HG03039 (cell line): ENCODE measurements around the gene PDE2A.

ENCODE experiments used
- ATAC-seq: cut with Tn5 transposase; IDR thresholded peaks from one replicate; pipeline ENCODE4 v1.9.1; 2021; ENCODE audit warnings: mild to moderate bottlenecking, moderate library complexity; ENCODE audit not compliant: unreplicated experiment

The PDE2A gene

DNA sequence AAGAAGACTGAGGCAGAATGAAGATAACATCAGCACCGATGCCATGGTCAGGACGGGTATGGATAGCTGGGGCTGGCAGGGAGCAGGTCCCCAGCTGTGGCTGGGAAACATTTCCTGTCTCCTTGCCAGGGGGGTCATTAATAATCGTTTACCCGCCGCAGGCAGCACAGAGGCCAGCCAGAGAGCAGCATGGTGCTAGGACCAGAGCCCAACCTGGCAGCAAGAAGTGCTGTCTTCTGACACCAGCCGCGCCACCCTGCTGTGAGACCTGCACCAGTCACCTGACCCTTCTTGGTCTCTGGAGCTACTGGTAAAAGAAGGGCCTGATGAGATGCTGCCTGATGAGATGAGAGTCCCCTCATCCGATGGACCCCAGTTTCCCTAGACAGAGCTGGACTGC lies 36.3 kb downstream of the PDE2A start:
- ATAC-seq = no peak

DNA sequence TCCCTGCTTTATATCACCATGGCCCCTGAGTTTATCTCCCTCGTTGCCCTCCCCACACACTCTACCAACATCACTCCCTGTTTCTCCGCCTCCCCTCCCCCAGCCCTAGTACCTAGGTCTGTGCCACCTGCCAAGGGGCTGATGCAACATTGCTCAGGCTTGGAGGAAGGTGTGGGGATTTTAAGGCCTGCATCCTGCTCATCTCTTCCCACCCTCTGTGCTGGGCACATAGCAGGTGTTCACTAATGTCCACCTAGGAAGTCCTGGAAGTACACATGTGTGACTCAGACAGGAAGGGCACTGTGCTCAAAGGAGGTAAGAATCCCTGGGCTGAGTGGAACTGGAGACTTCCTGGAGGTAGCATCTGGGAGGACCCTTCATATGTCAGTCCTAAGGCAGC lies 37.0 kb downstream of the PDE2A start:
- ATAC-seq = no peak

DNA sequence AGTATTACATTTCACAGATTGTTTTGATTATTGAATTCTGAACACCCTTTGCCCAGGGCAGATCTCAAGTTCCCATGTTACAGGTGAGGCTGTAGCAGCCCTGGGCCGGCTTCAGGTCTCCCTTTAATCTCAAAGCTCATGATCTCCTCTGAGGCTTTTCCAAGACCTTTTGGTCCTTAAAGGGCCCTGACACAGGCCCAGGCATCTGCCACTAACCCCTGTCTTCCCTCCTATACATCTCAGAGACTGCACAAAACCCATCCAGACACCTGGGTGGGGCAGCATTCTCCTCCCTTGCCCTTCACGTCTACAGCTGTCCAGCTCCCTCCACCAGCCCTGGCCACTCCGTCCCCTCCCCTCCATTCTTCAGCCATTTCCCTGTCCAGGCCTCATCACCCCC lies 37.8 kb downstream of the PDE2A start:
- ATAC-seq = no peak

DNA sequence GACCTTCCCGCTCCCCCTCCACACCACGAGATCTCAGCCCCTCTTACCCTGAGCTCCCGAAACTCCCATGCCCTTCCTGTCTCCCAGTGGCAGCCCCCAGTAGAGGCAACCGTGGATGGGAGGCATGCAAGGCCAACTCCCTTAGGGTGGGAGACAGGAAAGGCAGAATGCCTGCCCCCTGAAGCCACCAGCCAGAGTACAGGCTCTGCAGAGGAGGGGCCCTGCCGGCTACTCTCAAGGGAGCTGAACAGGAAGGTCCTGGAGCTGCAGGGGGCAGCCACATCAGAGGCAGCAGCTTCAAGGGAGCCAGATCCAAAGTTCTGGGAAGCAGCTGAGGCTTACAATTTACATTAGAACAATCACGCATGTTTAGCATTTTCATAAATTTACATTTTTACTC lies 38.3 kb downstream of the PDE2A start:
- no peak for ATAC-seq

DNA sequence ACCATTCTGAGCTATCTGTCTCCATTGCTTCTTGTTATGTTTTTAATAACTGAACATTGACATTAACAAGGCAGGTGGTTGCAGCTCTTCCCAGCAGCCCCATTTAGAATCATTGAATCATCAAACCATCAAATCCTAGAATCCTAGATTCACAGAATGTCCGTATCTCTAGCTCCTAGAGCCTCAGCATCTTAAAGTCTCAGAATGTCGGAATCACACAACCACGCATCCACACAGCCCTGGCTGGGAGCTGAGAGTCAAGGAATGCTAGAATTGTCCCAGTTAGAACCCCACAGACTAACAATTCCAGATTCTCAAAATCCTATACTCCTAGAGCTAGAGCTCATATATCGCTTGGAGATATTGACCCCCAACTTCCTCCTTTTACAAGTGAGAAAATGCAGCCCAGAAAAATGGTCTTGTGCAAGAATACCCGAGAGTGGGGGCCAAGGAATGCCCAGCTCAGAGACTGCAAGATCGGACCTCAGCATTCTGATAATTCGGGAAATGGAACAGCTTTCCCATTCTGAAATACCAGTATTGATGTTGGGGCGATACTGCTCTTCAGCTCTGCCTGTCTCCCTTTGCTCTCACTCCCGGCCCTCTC lies 38.8 kb downstream of the PDE2A start:
- no peak for ATAC-seq

DNA sequence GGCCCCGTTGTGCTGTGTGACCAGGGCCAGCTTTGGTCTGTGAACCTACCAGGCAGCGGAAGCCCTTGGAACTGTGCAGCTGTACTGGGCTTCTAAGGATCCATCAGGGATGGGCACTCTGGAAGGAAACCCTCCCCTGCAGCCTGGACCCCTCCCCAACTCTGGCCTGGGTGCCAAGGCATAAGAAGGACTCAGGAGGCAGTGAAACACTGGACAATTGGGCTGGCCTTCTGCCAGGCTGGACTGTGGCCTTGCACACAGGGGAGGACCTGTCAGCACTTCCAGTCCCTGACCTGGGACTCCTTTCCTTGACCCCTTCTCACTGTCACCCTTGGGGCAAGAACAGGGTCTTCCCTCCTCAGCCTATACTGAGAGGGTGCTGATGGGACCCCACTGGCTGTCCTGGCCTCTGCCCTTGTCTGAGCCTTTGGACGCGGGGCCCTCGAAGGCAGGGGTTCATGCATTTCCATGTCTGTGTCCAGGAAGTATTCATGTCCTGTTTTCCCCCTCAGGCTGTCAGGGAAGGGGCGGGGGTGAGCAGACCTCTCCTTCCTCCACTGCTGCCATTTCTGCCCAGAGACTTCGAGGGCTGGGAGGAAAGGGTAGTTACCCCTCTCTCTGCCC lies 39.6 kb downstream of the PDE2A start:
- ATAC-seq = no peak

DNA sequence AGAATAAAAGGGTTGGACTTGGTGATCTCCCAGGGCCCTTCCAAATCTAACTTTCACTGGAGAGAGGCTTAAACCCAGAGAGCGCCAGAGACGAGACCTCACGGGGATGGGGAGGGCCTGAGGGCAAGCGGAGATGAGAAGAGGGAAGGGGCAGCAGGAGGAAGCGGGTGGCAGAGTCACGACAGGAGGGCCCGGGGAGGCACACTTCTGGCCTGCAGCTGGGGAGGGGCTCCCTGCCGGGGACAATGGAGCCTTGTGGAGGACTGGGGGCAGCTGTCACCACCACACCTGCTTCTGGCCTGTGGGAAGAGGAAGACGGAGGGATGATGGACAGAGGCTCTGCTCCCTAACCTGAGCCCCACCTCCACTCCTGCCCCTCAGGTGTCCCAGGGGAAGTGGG lies 40.2 kb downstream of the PDE2A start:
- ATAC-seq = no peak

DNA sequence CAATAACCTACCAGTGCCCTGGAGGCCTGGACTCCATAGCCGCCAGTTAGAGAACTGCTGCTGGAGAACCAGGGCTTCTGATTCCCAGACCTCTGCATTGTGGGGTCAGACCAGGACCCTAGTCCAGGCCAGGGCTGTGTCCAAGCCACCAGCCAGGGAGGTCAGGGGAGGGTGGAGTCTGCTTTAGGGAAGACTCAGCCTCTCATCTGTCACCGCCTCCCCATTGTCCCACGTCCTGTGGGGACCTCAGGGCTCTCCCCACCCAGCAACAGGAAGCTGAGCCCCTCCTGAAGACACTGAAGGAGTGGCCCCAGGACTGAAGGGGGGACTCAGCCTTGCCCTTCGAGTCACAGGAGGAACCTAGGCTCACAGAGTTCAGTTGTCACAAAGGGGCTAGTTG lies 41.2 kb downstream of the PDE2A start:
- ATAC-seq = no peak

DNA sequence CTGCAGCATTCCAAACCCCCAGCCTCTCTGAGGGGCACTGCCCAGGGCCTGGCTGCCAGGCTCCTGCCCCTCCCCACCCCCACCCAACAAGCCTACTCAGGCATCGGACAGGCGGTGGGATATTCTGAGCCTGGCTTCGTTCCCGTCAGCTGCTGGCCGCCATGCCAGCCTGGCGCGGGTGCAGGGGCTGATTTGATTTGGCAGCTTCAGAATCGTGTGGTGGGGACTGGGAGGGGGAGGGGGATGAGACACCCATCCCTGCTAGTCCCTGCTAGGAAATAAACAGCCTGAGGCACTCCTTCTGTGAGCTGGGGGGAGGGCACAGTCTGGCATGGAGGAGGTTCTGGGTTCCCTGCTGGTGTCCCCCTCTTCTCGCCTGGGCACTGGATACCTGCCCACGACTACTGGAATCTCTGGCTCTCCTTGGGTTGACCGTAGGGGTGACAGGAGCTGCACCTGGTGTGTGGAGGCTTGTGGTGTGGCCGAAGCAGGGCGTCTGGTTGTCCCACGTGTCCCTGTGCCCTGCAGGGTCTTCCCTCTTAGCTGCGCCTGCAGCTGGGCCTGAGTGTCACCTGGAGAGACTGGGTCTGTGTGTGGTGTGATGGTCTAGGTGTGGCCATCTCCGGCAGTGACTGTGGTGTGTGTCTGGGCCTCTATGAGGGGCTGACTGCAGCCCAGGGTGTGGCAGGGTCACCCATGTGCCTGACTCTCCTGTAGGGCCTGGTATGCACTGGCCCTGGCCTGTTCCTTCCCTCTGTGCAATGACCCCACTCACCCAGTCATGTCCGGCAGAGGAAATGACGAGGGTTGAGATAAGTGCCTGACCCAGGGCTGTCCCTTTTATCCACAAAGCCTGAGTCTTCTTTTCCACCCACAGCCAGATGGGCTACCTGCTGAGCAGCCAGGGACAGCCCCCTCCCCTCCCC lies 42.2 kb downstream of the PDE2A start:
- ATAC-seq = no peak

DNA sequence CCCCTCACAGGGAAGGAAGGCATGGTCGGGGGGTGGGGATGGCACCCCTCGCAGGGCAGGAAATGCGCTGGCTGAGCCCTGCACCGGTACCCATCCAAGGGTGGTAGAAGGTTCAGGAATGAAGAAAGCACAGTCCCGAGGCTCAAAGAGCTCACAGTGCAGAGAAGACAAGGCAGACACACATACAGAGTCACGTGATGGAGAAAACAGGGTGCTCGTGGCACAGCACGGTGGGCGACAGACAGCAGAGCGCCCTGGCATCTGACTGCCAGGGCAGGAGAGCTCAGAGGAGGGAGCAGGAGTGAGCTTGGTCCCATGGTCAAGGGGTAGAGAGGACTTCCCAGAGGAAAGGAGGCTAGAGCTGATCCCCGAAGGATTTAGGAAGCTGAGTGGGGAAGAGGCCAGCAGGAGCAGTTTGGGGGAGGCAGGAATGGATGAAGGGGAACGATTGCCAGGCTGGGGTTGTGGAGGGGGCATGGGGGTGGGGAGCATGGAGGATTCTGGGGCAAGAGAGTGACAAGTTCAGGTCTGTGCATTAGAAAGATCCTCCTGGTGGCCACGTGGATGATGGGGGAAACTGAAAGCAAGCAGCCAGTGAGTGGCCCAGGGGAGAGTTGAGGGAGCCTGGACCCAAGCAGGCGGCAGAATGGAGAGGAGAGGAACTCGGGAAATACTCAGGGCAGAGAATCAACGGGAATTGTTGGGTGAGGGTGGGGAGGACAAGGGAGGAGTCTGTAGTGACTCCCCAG lies 43.9 kb downstream of the PDE2A start:
- no peak for ATAC-seq

DNA sequence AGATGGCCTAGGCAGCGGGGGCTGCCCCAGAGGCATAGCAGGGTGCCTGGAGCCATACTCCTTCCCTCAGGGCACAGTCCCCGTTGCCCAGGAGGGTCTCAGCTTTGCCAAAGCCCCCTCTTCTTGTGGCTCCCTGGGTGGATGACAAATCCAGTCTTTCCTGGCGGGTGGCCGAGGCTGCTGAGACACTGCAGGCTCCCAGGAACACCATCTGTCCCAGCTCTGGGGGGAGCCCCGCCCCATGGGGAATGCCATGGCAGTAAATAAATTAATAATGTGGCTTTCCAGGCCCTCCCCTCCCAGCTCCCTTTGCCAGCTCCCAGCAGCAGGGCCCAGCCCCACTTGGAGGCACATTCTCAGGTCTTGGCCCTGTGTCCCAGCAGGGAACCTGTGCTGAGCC lies 45.0 kb downstream of the PDE2A start:
- ATAC-seq = no peak

DNA sequence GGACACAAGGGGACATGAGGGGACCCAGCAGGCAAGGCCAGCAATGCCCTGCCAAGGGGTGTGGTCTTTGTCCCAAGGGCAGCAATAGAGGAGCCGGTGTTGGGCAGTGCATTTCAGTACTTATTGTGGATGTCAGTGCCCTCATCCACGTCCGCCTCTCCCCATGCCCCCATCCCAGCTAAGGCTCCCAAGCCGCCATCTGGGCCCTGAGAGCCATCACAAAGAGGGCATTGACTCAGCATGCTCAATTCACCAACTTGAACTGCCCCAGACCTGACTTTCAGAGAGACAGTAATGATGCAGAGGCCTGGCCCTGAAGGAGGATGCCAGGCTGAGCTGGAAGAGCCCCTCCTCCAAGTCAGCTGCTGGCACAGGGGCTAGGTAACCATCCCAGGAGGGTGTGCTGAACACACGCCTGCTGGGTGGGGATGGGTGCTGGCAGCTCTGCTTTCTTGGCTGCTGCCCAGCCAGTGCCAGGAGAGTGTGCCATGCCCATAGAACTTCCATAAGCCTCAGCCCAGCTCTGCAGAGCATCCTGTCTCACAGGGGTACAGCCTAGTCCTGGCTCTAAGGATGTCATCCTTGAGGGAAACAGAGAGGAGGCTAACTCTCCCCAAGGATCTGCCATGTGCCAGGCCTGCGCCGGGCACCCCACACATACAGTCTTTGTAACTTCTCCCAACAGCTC lies 46.5 kb downstream of the PDE2A start:
- no peak for ATAC-seq

DNA sequence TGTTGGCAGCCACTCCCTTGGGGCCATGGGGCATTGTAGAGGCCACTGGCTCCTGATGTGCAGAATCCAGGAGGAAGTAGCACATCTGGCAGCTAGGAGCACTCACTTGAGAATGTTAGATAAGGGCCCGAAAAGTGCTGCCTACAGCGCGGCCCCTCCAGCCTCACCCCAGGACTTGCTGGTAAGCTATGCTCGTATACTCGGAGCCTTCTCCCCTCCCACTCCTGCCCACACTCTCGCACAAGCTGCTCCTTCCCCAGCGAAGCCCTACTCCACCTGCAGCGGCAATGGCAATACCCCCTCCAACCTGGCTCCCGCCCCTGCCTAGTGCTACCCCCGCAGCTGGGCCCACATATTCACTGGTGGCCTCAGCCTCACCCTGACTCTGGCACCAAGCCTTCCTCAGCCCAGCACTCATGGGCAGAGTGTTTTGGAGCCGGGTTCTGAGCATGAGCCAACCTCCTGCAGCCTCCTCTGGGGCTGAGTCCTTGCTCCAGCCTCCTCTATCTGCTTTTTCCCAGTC lies 47.7 kb downstream of the PDE2A start:
- no peak for ATAC-seq

DNA sequence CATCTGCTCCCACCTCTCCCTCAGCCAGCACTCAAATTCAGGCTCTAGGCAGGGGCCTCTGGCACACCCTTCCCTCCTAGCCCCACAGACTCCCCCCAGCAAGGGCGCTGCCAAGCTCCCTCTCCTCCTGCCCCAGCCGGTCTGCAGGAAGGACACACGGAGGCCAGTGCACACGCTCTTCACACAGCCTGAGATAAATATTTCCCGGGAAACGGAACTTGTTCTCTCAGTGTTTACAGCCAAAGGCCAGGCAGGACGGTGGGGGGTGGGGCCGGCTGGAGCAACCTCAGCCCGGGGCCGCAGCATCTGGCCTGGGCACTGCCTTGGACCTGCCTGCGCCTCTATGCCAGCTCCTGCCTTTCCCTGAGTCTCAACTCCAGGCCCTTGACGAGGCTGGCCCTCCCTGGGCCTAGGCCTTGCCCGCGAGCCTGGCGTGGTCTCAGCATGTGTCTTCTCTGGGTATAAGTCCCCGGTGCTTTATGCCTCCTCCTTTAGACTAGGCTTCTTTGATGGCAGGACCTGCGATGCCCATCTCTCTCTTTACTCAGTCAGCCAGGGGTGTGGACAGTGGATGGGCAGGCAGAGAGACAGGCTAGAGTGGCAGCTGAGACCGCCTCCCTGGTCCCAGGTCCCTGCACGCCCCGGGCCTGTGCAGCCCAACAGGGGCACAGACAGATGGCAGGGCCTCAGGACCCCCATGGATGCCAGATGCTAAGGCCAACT lies 48.4 kb downstream of the PDE2A start:
- no peak for ATAC-seq

DNA sequence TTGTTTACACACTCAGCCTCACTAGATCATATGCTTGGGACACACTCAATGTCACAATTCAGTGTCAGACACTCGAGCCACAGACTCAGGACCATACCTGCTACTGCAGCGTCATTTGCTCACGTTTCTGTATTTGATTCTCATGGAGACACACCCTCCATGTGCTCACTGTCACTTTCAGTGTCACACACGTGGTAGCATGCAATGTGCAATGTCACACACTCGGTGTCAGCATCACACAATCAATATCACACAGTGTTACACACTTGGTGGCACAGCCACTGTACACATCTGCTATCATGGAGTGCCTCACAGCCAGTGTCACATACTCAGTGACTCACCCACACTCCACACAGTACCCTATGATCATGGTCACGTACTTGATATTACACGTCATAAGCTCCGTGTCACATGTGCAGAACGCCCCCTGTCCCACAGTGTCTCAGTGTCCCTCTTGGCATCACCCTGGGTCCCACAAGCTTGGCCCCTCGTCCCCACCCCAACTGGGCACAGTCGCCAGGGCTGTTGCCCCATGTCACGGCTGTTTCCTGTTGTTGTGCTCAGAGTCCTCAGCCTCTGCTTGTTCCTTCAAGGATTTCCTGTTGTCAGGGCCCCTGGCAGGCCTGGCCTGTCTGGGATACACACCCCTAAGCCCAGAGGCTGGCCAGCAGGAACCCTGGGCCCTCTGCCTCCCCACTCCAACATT lies 49.6 kb downstream of the PDE2A start:
- ATAC-seq = no peak

DNA sequence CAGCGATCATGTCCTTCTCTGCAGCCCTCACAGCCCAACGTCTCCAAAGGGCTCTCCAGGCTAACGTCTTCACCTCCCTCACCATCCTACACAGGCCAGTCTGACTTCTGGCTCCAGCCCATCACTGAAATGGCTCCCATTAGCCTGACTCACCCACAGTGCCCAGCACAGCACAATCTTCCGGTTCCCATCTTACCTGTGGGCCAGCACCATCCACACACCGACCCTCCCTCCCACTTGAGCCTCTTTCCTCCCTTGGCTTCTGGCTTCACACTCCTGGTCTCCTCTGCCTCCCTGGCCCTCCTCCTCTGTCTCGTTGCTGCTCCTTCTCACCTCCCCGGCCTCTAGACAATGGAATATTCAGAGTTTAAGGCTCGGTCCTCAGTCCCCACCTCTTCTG lies 51.2 kb downstream of the PDE2A start:
- ATAC-seq = no peak

DNA sequence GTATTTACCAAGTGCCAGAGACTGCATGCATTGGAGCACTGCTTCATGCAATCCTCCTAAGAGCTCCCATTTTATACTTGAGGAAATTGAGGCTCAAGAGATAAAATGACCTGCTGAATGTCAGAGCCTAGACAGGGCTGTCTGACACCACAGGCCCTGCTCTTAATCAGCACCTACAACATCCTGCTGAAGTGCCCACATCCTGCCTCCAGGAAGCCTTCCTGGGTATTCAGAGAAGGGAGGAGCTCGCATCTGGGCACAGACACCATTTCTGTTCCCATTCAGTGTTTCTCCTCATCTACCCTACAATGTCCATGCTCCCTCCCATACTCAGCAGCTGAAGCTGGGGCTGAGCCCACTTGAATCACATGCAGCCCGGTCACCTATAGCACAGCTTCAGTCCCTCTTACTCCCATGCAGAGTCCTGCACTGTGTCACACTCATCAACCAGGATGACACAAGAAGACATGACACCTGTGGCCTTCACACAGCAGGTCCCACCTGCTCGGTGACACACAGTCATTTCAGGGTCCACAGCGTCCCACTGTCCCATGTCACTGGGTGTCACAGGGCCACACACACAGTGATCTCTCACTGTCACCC lies 53.1 kb downstream of the PDE2A start:
- no peak for ATAC-seq

DNA sequence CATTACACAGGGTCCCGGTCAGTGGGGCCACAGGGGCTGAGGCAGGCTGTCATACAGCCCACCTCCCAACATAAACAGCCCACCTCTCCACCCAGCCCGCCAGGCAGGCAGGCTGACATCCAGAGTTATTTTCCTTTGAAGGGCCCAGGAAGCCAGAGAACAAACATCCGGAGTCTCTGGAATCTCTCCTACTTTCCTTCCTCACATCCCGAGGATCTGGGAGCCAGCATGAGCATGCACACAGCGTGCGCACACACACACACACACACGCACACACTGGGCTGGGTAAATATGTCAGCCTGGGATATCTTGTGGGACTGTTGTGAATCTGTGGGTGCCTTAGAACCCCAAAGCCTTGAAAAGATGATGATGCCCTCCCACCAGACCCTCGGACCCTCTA lies 55.4 kb downstream of the PDE2A start:
- ATAC-seq = no peak
